SK-N-SH (cell line): Measurements from ENCODE around the gene EP400. TPM values are rescaled to one million over a fixed set of nuclear protein-coding genes. Genes with fewer than 3 reads are reported as not detected.

ENCODE experiments used
- CTCF ChIA-PET: fragments of 300-600, 350-600 bp; formaldehyde crosslinking; extraction: SDS; loops from one replicate; lab custom pipeline; 2021; lab: Yijun Ruan, JAX
- POLR2A ChIA-PET: fragments of 350-600 bp; sonication (Branson Sonifier 250); formaldehyde crosslinking; extraction: SDS; loops from one replicate; lab custom pipeline; 2020; ENCODE audit warnings: antibody characterized with exemption, inconsistent platforms; lab: Yijun Ruan, JAX
- DNase-seq: peaks from one replicate; pipeline ENCODE4 v3.0.0; 2012
- H2AFZ ChIP-seq: fragments of 200-600 bp; sonication (generic); 2 replicates; pipeline ENCODE4 v1.8.1; 2016; ENCODE audit warnings: antibody characterized with exemption, mild to moderate bottlenecking, low read depth
- H3F3A ChIP-seq: fragments of 200-600 bp; sonication (generic); replicated peaks from 2 replicates; pipeline ENCODE3; 2016; ENCODE audit warnings: antibody characterized with exemption, mild to moderate bottlenecking; ENCODE audit not compliant: insufficient read depth
- H3K27ac ChIP-seq, 2 experiments: fragments of 200-500 bp in 1 of 2; fragments of 200-600 bp in 1 of 2; sonication (Bioruptor generic) in 1 of 2; sonication (generic), shearing (Covaris generic) in 1 of 2; 2 replicates each; pipeline versions ENCODE4 v1.5.1 to v1.6.1; 2014 to 2016; ENCODE audit warnings: low read depth in 2 of 2, inconsistent platforms in 1 of 2, low read length in 1 of 2, mild to moderate bottlenecking in 1 of 2, mixed read lengths in 1 of 2
- H3K27me3 ChIP-seq: fragments of 200-600 bp; sonication (generic), shearing (Covaris generic); 2 replicates; pipeline ENCODE4 v1.6.1; 2016; ENCODE audit warnings: mixed run types; ENCODE audit not compliant: insufficient read depth
- H3K36me3 ChIP-seq, 2 experiments: fragments of 200-500 bp in 1 of 2; fragments of 200-600 bp in 1 of 2; sonication (Bioruptor generic) in 1 of 2; sonication (generic) in 1 of 2; replicated peaks in 1 of 2; 2 replicates each; pipeline versions ENCODE3 to v1.5.1; 2014 to 2016; ENCODE audit warnings: low read length in 1 of 2, mild to moderate bottlenecking in 1 of 2; ENCODE audit not compliant: insufficient read depth in 2 of 2, control insufficient read depth in 1 of 2
- H3K4me1 ChIP-seq, 2 experiments: fragments of 200-500 bp in 1 of 2; fragments of 200-600 bp in 1 of 2; sonication (Bioruptor generic) in 1 of 2; sonication (generic), shearing (Covaris generic) in 1 of 2; 2 replicates each; pipeline versions ENCODE4 v1.5.1 to v1.6.1; 2014 to 2016; ENCODE audit warnings: low read depth in 1 of 2, low read length in 1 of 2, mixed run types in 1 of 2; ENCODE audit not compliant: insufficient read depth in 2 of 2, control insufficient read depth in 1 of 2
- H3K4me2 ChIP-seq: fragments of 200-600 bp; sonication (generic), shearing (Covaris generic); 2 replicates; pipeline ENCODE4 v1.6.1; 2017; ENCODE audit warnings: mixed run types
- H3K4me3 ChIP-seq, 2 experiments: fragments of 200-500 bp in 1 of 2; fragments of 200-600 bp in 1 of 2; sonication (Bioruptor generic) in 1 of 2; sonication (generic), shearing (Covaris generic) in 1 of 2; 2 replicates each; pipeline versions ENCODE4 v1.5.1 to v1.8.1; 2014 to 2016; ENCODE audit warnings: low read depth in 2 of 2, inconsistent platforms in 1 of 2, low read length in 1 of 2, mild to moderate bottlenecking in 1 of 2, mixed read lengths in 1 of 2, moderate library complexity in 1 of 2
- H3K79me2 ChIP-seq: fragments of 200-600 bp; sonication (generic); 2 replicates; pipeline ENCODE4 v1.8.1; 2017; ENCODE audit warnings: mild to moderate bottlenecking; ENCODE audit not compliant: insufficient read depth
- H3K9ac ChIP-seq: fragments of 200-600 bp; sonication (generic); 2 replicates; pipeline ENCODE4 v1.6.1; 2017; ENCODE audit warnings: mixed run types
- H3K9me2 ChIP-seq: fragments of 200-600 bp; sonication (generic); 2 replicates; pipeline ENCODE4 v1.6.1; 2017; ENCODE audit warnings: mixed run types
- H3K9me3 ChIP-seq: fragments of 200-600 bp; sonication (generic); 2 replicates; pipeline ENCODE4 v1.6.1; 2017; ENCODE audit warnings: mixed run types, mild to moderate bottlenecking, moderate library complexity
- H4K20me1 ChIP-seq: fragments of 200-600 bp; sonication (generic); 2 replicates; pipeline ENCODE4 v1.6.1; 2017; ENCODE audit warnings: mild to moderate bottlenecking, mixed run types; ENCODE audit not compliant: insufficient read depth
- CTCF ChIP-seq: fragments of 200-600 bp; sonication (generic); IDR thresholded peaks from 2 replicates; pipeline ENCODE4 v1.6.1; 2017; ENCODE audit warnings: antibody characterized with exemption, mild to moderate bottlenecking, moderate library complexity
- ELF1 ChIP-seq: IDR thresholded peaks from 2 replicates; pipeline ENCODE4 v1.4.0; 2012
- EP300 ChIP-seq, 2 experiments: IDR thresholded peaks; 2 replicates each; pipeline versions ENCODE4 v1.4.0 to v1.6.1; 2012; ENCODE audit warnings: borderline replicate concordance in 1 of 2, low read depth in 1 of 2, low read length in 1 of 2
- EZH2phosphoT487 ChIP-seq: fragments of 200-600 bp; sonication (generic); IDR thresholded peaks from 2 replicates; pipeline ENCODE4 v1.6.1; 2017; ENCODE audit warnings: low read depth, mixed run types, mild to moderate bottlenecking, antibody characterized with exemption, moderate library complexity, borderline replicate concordance
- FOXJ3 ChIP-seq: sonication (generic); formaldehyde crosslinking; IDR thresholded peaks from 2 replicates; pipeline ENCODE4 v1.5.1; 2020; ENCODE audit warnings: mild to moderate bottlenecking, missing genetic modification reagents
- GABPA ChIP-seq: IDR thresholded peaks from 2 replicates; pipeline ENCODE4 v1.4.0; 2012; ENCODE audit warnings: low read depth, mild to moderate bottlenecking
- GATA2 ChIP-seq: sonication (generic); formaldehyde crosslinking; IDR thresholded peaks from 2 replicates; pipeline ENCODE4 v1.5.0; 2020; ENCODE audit warnings: mild to moderate bottlenecking, missing genetic modification reagents
- JUND ChIP-seq: IDR thresholded peaks from 2 replicates; pipeline ENCODE4 v1.4.0; 2012
- MEF2A ChIP-seq: IDR thresholded peaks from 2 replicates; pipeline ENCODE4 v1.4.0; 2012; ENCODE audit warnings: low read depth, borderline replicate concordance
- MXI1 ChIP-seq: IDR thresholded peaks from 2 replicates; pipeline ENCODE4 v1.6.1; 2012; ENCODE audit warnings: mild to moderate bottlenecking, low read depth, low read length, improper control_type of control experiment
- NFIC ChIP-seq: IDR thresholded peaks from 2 replicates; pipeline ENCODE4 v1.4.0; 2012; ENCODE audit warnings: borderline replicate concordance
- NRF1 ChIP-seq: IDR thresholded peaks from 2 replicates; pipeline ENCODE4 v1.6.1; 2012; ENCODE audit warnings: low read depth, mild to moderate bottlenecking, low read length
- PBX3 ChIP-seq: IDR thresholded peaks from 2 replicates; pipeline ENCODE4; 2012
- RCOR1 ChIP-seq: fragments of 150-350 bp; IDR thresholded peaks from 2 replicates; pipeline ENCODE4 v1.6.1; 2017; ENCODE audit warnings: antibody characterized with exemption, low read length
- REST ChIP-seq: IDR thresholded peaks from 2 replicates; pipeline ENCODE4 v1.6.1; 2012; ENCODE audit warnings: mild to moderate bottlenecking, low read depth, low read length, moderate library complexity
- TAF1 ChIP-seq: IDR thresholded peaks from 2 replicates; pipeline ENCODE4 v1.6.1; 2012; ENCODE audit warnings: low read depth, mild to moderate bottlenecking, low read length, moderate library complexity, borderline replicate concordance
- TCF12 ChIP-seq: IDR thresholded peaks from 2 replicates; pipeline ENCODE4 v1.4.0; 2012
- TEAD4 ChIP-seq: IDR thresholded peaks from 2 replicates; pipeline ENCODE4 v1.4.0; 2012; ENCODE audit warnings: mild to moderate bottlenecking, borderline replicate concordance; ENCODE audit not compliant: insufficient read depth
- USF2 ChIP-seq: fragments of 150-350 bp; IDR thresholded peaks from 2 replicates; pipeline ENCODE4 v1.6.1; 2017; ENCODE audit warnings: antibody characterized with exemption, low read length, low read depth, borderline replicate concordance
- YY1 ChIP-seq: IDR thresholded peaks from 2 replicates; pipeline ENCODE4 v1.4.0; 2012; ENCODE audit warnings: low read depth, mild to moderate bottlenecking
- WGBS: methylation state at CpG from one replicate; pipeline ENCODE4 v1.1.6; 2017; ENCODE audit warnings: low lambda C conversion rate; 5-methylcytosine and 5-hydroxymethylcytosine counted together
- polyA plus RNA-seq, 3 experiments: library from polyadenylated mRNA; depleted of rRNA; stranded (reverse); fragments of >200 nt; gene quantifications; 2 replicates each; pipeline ENCODE4 v1.2.3, GENCODE V29; 2012

Gene EP400
- polyA plus RNA-seq, 1 of the 3 experiments (the other 2 are of a cell fraction): 7.0 TPM

GRCh38 chr12:132061197-132061596, 111.5 kb downstream of the EP400 start:
- Histone ChIP-seq H3K4me3 (no peak overlapping the region), H2AFZ (no peak overlapping the region), H3K9ac (no peak overlapping the region), H3K27ac (no peak overlapping the region), H3F3A (no peaks in the 10 kb centered on the region), H3K4me1 (no peaks in the 10 kb centered on the region), H3K27me3 (no peaks in the 10 kb centered on the region), H3K9me2 (no peaks in the 10 kb centered on the region), H3K36me3 (peaks cover 41 to 63% of the 10 kb centered on the region in 2 experiments), H3K79me2 (no peaks in the 10 kb centered on the region), H4K20me1 (no peaks in the 10 kb centered on the region), H3K9me3 (no peaks in the 10 kb centered on the region), H3K4me2 (no peak overlapping the region)
- 94% methylated on average over 7 of the region's 7 CpGs for WGBS
- ChIA-PET CTCF (no interaction called here), POLR2A (no interaction called here)
- DNase-seq: no peak
- no peak for TF ChIP-seq MEF2A
- no peak for TF ChIP-seq EP300 (IDR thresholded peaks at IDR 0.05; ENCODE audit: borderline replicate concordance in 1 of 2, low read depth in 1 of 2, low read length in 1 of 2)
- no peak for TF ChIP-seq YY1
- no peak for TF ChIP-seq TAF1
- no peak for TF ChIP-seq USF2
- no peak for TF ChIP-seq JUND
- no peak for TF ChIP-seq CTCF
- TF ChIP-seq TCF12: no peak
- no peak for TF ChIP-seq PBX3
- no peak for TF ChIP-seq NRF1
- no peak for TF ChIP-seq ELF1
- no peak for TF ChIP-seq NFIC
- TF ChIP-seq MXI1: no peak
- TF ChIP-seq RCOR1: no peak
- TF ChIP-seq EZH2phosphoT487: no peak
- no peak for TF ChIP-seq GATA2 (CRISPR knock-in tag)
- TF ChIP-seq FOXJ3: no peak
- no peak for TF ChIP-seq REST
- TF ChIP-seq GABPA: no peak
- TF ChIP-seq TEAD4: no peak
